Cardiac fibroblast (primary cell): ENCODE results near the gene ZNG1A.
A peak's percentile ranks its signal among the peaks of the same experiment; 100 is the strongest.
"Not testable (repeated sequence)": the region's sequence is repeated elsewhere in the genome, so short reads cannot be mapped to it uniquely, and the experiment has no call there.

ENCODE experiments used
- DNase-seq, 2 donors: peaks; one replicate each; pipeline versions ENCODE4 v3.0.0 to v3.0.0-alpha.2; 2010; ENCODE audit warnings: low read depth in 2 of 2
- H3K4me3 ChIP-seq, 2 donors: replicated peaks in 1 of 2; 1 replicate in 1 of 2; 2 replicates in 1 of 2; pipeline ENCODE4 v1.5.1; 2011; ENCODE audit warnings: low read depth in 2 of 2, low read length in 2 of 2, mild to moderate bottlenecking in 2 of 2, moderate library complexity in 1 of 2
- CTCF ChIP-seq: IDR thresholded peaks from one replicate; pipeline ENCODE4 v1.5.1; 2011; ENCODE audit warnings: low read depth, mild to moderate bottlenecking, low read length, inconsistent platforms

Gene ZNG1A

GRCh38 chr9:212297-212696, 33.4 kb upstream of the ZNG1A start:
- TF ChIP-seq CTCF, result no peak
- H3K4me3 ChIP-seq, result no peak overlapping the region

GRCh38 chr9:211557-211956, 32.7 kb upstream of the ZNG1A start:
- TF ChIP-seq CTCF, result no peak
- H3K4me3 ChIP-seq, result no peak overlapping the region
- DNase-seq, result peak; percentile 38 to 39

More at GRCh38 chr9:212297-212696, 33.4 kb upstream of the ZNG1A start:
- no peak for DNase-seq

GRCh38 chr9:211036-211435, 32.2 kb upstream of the ZNG1A start:
- H3K4me3 ChIP-seq, result no peak overlapping the region
- DNase-seq, result no peak
- TF ChIP-seq CTCF, result no peak

GRCh38 chr9:209143-209758, 30.4 kb upstream of the ZNG1A start:
- H3K4me3 ChIP-seq, result no peak overlapping the region
- no peak for DNase-seq
- TF ChIP-seq CTCF, result no peak

GRCh38 chr9:206481-206880, 27.6 kb upstream of the ZNG1A start:
- DNase-seq, result no peak
- no peak for TF ChIP-seq CTCF
- H3K4me3 ChIP-seq, result no peak overlapping the region

- DNase-seq, result not testable (repeated sequence)
Observed at GRCh38 chr9:199601-200000, 20.7 kb upstream of the ZNG1A start.

GRCh38 chr9:178140-178825, 573 bp downstream of the ZNG1A start:
- H3K4me3 ChIP-seq, result peak overlapping the region; percentile 19 to 49
- not testable (repeated sequence) for DNase-seq

More at GRCh38 chr9:199601-200000, 20.7 kb upstream of the ZNG1A start:
- not testable (repeated sequence) for H3K4me3 ChIP-seq

- H3K4me3 ChIP-seq, result not testable (repeated sequence)
Observed at GRCh38 chr9:169757-170156, 9.1 kb downstream of the ZNG1A start.

GRCh38 chr9:159871-160270, 19.0 kb downstream of the ZNG1A start:
- not testable (repeated sequence) for H3K4me3 ChIP-seq, DNase-seq

More at GRCh38 chr9:169757-170156, 9.1 kb downstream of the ZNG1A start:
- DNase-seq, result not testable (repeated sequence)

GRCh38 chr9:151173-151572, 27.7 kb downstream of the ZNG1A start:
- DNase-seq, H3K4me3 ChIP-seq: not testable (repeated sequence)

GRCh38 chr9:139880-140279, 39.0 kb downstream of the ZNG1A start:
- not testable (repeated sequence) for H3K4me3 ChIP-seq, DNase-seq

- not testable (repeated sequence) for DNase-seq, H3K4me3 ChIP-seq
Observed at GRCh38 chr9:117995-118467, 60.8 kb downstream of the ZNG1A start, which contains the start of gene FOXD4. Gene FOXD4 (minus strand): TSS chr9:118417. CDS start chr9:118119, 298 bp downstream.
